ENCODE results near the gene PLD2. TPM values are rescaled to one million over a fixed set of nuclear protein-coding genes. Genes with fewer than 3 reads are reported as not detected.
A peak's percentile ranks its signal among the peaks of the same experiment; 100 is the strongest.

PLD2 gene
- total RNA-seq, 1 donor from 2014 or later: 49.3 TPM

DNA sequence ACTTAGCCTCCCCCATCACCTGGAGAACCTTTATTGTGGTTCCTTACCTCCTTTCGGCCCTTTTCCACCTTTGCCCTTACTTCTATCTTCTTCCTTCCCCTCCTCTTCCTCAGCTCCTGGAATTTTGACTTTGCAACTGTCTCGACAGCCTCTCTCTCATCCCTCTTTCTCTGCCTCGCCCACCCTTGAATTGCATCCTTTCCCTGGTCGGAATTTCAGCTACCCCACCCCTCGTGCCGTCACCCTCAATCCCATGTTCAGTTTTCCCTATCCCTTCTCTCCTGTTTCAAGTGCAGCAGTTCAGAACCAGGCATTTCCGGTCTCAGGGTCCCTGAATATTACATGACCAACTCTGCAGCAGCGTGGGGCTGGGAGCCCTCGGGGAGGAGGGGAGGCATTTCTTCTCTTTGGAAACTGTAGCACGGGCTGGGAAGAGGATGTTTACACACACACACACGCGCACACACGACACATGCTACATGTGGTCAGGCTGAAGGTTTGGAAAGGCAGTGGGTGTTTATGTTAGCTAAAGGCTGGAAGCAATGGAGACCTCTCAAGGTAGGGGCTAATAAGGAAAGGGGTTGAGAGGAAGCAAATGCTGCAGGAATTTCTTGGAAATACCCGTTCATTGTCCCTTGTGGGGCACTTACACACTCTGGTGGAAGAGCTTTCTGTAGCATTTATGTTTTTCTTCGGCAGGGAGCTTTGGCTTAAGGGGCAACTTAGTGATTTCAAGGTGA, 27.2 kb downstream of the PLD2 start:
- DNase-seq (ENCODE audit: extremely low spot score, unreplicated experiment): no peak
- Mint-ChIP-seq H3K36me3 (ENCODE audit: unreplicated experiment) (peaks cover 5% of the 10 kb centered on the region), H3K9me3 (ENCODE audit: unreplicated experiment) (no peaks in the 10 kb centered on the region), H3K4me1 (ENCODE audit: unreplicated experiment) (peaks cover 39% of the 10 kb centered on the region), H3K27ac (ENCODE audit: unreplicated experiment) (peak overlapping the region; percentile 94), H3K4me3 (ENCODE audit: unreplicated experiment) (peak overlapping the region; percentile 91), H3K27me3 (ENCODE audit: unreplicated experiment) (no peaks in the 10 kb centered on the region)
- TF ChIP-seq, protein P1, sequence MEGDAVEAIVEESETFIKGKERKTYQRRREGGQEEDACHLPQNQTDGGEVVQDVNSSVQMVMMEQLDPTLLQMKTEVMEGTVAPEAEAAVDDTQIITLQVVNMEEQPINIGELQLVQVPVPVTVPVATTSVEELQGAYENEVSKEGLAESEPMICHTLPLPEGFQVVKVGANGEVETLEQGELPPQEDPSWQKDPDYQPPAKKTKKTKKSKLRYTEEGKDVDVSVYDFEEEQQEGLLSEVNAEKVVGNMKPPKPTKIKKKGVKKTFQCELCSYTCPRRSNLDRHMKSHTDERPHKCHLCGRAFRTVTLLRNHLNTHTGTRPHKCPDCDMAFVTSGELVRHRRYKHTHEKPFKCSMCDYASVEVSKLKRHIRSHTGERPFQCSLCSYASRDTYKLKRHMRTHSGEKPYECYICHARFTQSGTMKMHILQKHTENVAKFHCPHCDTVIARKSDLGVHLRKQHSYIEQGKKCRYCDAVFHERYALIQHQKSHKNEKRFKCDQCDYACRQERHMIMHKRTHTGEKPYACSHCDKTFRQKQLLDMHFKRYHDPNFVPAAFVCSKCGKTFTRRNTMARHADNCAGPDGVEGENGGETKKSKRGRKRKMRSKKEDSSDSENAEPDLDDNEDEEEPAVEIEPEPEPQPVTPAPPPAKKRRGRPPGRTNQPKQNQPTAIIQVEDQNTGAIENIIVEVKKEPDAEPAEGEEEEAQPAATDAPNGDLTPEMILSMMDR (IDR thresholded peaks at IDR 0.05): no peak

DNA sequence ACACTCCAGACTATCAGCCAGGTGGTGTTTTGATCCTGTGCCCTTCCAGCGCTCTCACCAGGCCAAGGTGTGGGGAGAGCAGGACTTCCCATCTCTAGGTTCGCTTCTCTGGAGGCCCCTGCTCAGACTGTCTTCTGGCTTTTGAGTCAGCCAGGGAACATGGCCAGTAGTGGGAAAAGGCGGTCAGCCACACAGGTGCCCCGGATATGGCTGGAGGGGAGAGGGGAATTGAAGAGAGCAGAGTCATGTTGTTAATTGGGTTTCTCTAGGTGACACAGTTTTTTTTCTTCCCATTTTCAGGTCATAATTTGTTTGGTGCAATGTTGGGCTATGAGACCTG, 27.7 kb downstream of the PLD2 start:
- H3K4me3 Mint-ChIP-seq (ENCODE audit: unreplicated experiment): peak overlapping the region; percentile 91
- H3K4me1 Mint-ChIP-seq (ENCODE audit: unreplicated experiment): peaks cover 44% of the 10 kb centered on the region
- H3K9me3 Mint-ChIP-seq (ENCODE audit: unreplicated experiment): no peaks in the 10 kb centered on the region
- H3K27ac Mint-ChIP-seq (ENCODE audit: unreplicated experiment): peak overlapping the region; percentile 94
- TF ChIP-seq, protein P1 (IDR thresholded peaks at IDR 0.05): no peak
- no peaks in the 10 kb centered on the region for H3K27me3 Mint-ChIP-seq (ENCODE audit: unreplicated experiment)
- peaks cover 8% of the 10 kb centered on the region for H3K36me3 Mint-ChIP-seq (ENCODE audit: unreplicated experiment)
- DNase-seq (ENCODE audit: extremely low spot score, unreplicated experiment): no peak

DNA sequence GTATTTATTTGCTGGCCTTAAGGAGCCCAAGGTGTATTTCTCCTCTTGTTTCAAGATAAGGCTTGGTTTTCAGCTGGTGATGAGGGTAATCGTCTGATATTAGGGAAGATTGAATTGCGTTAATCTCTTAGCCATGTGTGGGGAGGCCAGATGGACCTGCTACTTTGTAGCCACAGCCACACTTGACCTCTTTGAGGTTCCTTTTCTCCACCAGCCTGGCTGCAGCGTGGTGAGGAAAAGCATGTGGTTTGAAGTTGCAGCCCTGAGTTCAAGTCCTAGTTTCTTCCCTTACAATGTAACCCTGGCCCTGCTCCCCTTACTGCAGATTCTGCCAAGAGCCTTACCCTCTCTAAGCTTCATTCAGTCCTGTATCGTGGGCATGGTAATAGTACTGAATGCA, 29.3 kb downstream of the PLD2 start:
- DNase-seq (ENCODE audit: extremely low spot score, unreplicated experiment): no peak
- TF ChIP-seq, protein P1 (IDR thresholded peaks at IDR 0.05): no peak
- peaks cover 8% of the 10 kb centered on the region for H3K36me3 Mint-ChIP-seq (ENCODE audit: unreplicated experiment)
- H3K9me3 Mint-ChIP-seq (ENCODE audit: unreplicated experiment): no peaks in the 10 kb centered on the region
- no peak overlapping the region for H3K4me3 Mint-ChIP-seq (ENCODE audit: unreplicated experiment)
- peaks cover 52% of the 10 kb centered on the region for H3K4me1 Mint-ChIP-seq (ENCODE audit: unreplicated experiment)
- no peaks in the 10 kb centered on the region for H3K27me3 Mint-ChIP-seq (ENCODE audit: unreplicated experiment)
- peak overlapping the region; percentile 19 for H3K27ac Mint-ChIP-seq (ENCODE audit: unreplicated experiment)

DNA sequence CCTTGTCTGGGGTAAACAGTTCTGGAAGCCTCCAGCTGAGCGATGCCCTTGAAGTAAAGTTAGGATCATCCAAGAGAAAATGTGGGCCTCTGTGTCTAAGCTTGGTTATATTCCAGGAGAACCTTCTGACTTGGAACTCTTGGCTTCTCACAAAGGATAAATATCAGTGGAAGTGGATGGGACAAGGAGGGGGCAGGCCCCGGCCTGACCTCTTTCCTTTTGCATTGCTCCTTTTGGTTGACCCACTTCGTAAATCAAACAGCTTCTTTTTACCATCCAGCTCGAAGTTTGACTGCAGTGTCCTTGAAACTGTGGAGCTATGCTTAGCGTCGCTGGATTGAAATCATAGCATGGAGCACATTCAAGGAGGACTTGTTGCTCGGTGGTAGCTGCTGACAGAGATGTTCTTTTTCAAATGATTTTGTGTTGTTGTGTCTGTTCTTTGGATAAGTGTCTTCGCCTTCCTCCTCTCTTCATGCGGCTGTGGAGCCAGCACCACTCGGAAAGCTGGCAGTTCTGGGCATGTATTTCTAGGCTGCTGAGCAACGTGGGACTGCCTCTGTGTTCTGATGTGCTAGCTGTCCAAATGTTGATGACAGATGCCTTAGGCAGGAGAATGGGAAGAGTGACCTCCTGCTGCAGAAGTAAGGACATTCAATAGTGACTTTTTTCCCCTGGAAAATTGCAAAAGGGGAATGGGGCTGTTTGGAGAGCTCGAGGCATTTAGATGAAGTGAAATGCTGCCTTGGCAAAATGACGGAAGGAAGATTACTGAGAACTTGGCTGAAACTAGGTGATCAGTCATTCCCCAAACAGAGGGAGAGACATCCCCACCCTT, 30.7 kb downstream of the PLD2 start:
- no peak overlapping the region for H3K4me3 Mint-ChIP-seq (ENCODE audit: unreplicated experiment)
- no peaks in the 10 kb centered on the region for H3K9me3 Mint-ChIP-seq (ENCODE audit: unreplicated experiment)
- no peak overlapping the region for H3K27ac Mint-ChIP-seq (ENCODE audit: unreplicated experiment)
- H3K4me1 Mint-ChIP-seq (ENCODE audit: unreplicated experiment): peaks cover 52% of the 10 kb centered on the region
- no peaks in the 10 kb centered on the region for H3K27me3 Mint-ChIP-seq (ENCODE audit: unreplicated experiment)
- TF ChIP-seq, protein P1 (IDR thresholded peaks at IDR 0.05): no peak
- DNase-seq (ENCODE audit: extremely low spot score, unreplicated experiment): no peak
- H3K36me3 Mint-ChIP-seq (ENCODE audit: unreplicated experiment): peaks cover 8% of the 10 kb centered on the region

DNA sequence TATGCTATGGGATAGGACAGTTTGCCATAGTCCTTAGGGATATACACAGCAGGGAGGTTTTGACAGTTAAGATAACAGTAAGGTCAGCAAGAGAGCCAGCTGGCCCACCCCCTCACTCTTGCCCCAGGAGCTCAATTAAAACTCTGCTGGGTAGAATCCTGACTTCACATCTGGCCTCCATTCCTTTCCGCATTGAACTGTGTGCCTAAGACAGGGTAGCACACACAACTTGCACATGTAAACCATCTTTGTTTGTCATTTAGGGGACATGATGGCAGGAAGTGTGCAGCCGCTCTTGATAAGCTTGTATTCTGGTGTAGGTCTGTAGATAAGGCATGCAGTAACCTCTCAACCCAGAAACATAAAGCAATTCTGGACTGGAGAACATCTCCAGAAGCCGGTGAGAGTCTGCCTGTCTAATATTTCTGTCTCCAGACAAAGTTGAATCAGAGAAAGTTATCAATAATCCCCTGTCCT, 31.4 kb downstream of the PLD2 start:
- peaks cover 8% of the 10 kb centered on the region for H3K36me3 Mint-ChIP-seq (ENCODE audit: unreplicated experiment)
- H3K4me3 Mint-ChIP-seq (ENCODE audit: unreplicated experiment): no peak overlapping the region
- TF ChIP-seq, protein P1 (IDR thresholded peaks at IDR 0.05): no peak
- no peak for DNase-seq (ENCODE audit: extremely low spot score, unreplicated experiment)
- H3K27ac Mint-ChIP-seq (ENCODE audit: unreplicated experiment): no peak overlapping the region
- H3K27me3 Mint-ChIP-seq (ENCODE audit: unreplicated experiment): no peaks in the 10 kb centered on the region
- H3K9me3 Mint-ChIP-seq (ENCODE audit: unreplicated experiment): no peaks in the 10 kb centered on the region
- H3K4me1 Mint-ChIP-seq (ENCODE audit: unreplicated experiment): peaks cover 52% of the 10 kb centered on the region

Measured in osteocyte (in vitro differentiated cells).